Chondrocyte (in vitro differentiated cells): ENCODE measurements around the gene HIRA. TPM values are rescaled to one million over a fixed set of nuclear protein-coding genes. Genes with fewer than 3 reads are reported as not detected.
"Not testable (repeated sequence)": the region's sequence is repeated elsewhere in the genome, so short reads cannot be mapped to it uniquely, and the experiment has no call there.

Source experiments
- DNase-seq: peaks from one replicate; pipeline ENCODE4 v3.0.0; 2021; ENCODE audit warnings: mixed read lengths, low spot score
- H3K27ac Mint-ChIP-seq: one replicate; pipeline ENCODE4 v1.8.0; 2021; ENCODE audit warnings: mild to moderate bottlenecking, moderate library complexity, mixed read lengths; ENCODE audit not compliant: unreplicated experiment
- H3K27me3 Mint-ChIP-seq: 2 replicates; pipeline ENCODE4 v1.8.0; 2021; ENCODE audit warnings: low read depth, mixed read lengths
- H3K36me3 Mint-ChIP-seq: 2 replicates; pipeline ENCODE4 v1.8.0; 2021; ENCODE audit warnings: low read depth, mixed read lengths
- H3K4me1 Mint-ChIP-seq: 2 replicates; pipeline ENCODE4 v1.8.0; 2021; ENCODE audit warnings: low read depth, mild to moderate bottlenecking, mixed read lengths
- H3K4me3 Mint-ChIP-seq: one replicate; pipeline ENCODE4 v1.8.0; 2021; ENCODE audit warnings: mild to moderate bottlenecking, moderate library complexity, mixed read lengths; ENCODE audit not compliant: unreplicated experiment
- H3K9me3 Mint-ChIP-seq: 2 replicates; pipeline ENCODE4 v1.8.0; 2021; ENCODE audit warnings: low read depth, mixed read lengths
- total RNA-seq: library from RNA; stranded (reverse); gene quantifications from 3 replicates; pipeline ENCODE4 v1.2.1, GENCODE V29; 2021
- TF ChIP-seq, protein P1 (sequence below): fragments of 200-600 bp; sonication (generic); IDR thresholded peaks from 2 replicates; pipeline ENCODE4 v1.5.0; 2021; ENCODE audit warnings: antibody characterized with exemption, mild to moderate bottlenecking, moderate library complexity

Gene HIRA
- total RNA-seq, 1 donor from 2014 or later: 31.8 TPM

DNA sequence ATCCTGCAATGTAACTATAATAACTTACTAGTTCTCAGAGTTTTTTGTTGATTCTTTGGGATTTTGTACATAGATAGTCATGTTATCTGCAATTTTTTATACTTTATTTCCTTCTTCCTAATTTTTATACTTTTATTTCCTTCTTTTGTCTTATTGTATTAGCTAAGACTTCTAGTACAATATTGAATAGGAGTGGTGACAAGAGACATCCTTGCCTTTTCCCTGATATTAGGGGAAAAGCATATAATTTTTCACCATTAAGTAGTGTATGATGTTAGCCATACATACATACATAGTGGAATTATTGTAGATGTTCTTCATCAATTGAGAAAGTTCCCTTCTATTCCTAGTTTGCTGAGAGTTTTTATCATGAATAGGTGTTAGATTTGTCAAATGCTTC lies 112.3 kb downstream of the HIRA start:
- H3K4me3 Mint-ChIP-seq: no peak overlapping the region
- no peaks in the 10 kb centered on the region for H3K4me1 Mint-ChIP-seq
- DNase-seq: no peak
- H3K27ac Mint-ChIP-seq: no peak overlapping the region
- H3K27me3 Mint-ChIP-seq: no peaks in the 10 kb centered on the region
- peaks cover 9% of the 10 kb centered on the region for H3K36me3 Mint-ChIP-seq
- peaks cover 21% of the 10 kb centered on the region for H3K9me3 Mint-ChIP-seq
- TF ChIP-seq, protein P1, sequence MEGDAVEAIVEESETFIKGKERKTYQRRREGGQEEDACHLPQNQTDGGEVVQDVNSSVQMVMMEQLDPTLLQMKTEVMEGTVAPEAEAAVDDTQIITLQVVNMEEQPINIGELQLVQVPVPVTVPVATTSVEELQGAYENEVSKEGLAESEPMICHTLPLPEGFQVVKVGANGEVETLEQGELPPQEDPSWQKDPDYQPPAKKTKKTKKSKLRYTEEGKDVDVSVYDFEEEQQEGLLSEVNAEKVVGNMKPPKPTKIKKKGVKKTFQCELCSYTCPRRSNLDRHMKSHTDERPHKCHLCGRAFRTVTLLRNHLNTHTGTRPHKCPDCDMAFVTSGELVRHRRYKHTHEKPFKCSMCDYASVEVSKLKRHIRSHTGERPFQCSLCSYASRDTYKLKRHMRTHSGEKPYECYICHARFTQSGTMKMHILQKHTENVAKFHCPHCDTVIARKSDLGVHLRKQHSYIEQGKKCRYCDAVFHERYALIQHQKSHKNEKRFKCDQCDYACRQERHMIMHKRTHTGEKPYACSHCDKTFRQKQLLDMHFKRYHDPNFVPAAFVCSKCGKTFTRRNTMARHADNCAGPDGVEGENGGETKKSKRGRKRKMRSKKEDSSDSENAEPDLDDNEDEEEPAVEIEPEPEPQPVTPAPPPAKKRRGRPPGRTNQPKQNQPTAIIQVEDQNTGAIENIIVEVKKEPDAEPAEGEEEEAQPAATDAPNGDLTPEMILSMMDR: no peak

DNA sequence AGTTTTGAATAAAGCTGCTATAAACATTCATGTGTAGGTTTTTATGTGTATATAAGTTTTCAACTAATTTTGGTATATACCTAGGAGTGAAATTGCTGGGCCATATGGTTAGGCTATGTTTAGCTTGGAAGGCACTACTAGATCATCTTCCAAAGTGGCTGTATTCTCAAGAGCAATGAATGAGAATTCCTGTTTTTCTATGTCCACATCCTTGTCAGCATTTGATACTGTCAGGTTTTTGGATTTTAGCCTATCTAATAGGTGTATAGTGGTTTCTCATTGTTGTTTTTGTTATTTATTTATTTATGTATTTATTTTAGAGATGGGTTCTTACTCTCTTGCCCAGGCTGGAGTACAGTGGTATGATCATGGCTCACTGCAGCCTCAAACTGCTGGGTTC lies 113.7 kb downstream of the HIRA start:
- H3K27ac Mint-ChIP-seq: no peak overlapping the region
- TF ChIP-seq, protein P1: no peak
- H3K4me1 Mint-ChIP-seq: no peaks in the 10 kb centered on the region
- no peak for DNase-seq
- peaks cover 24% of the 10 kb centered on the region for H3K9me3 Mint-ChIP-seq
- H3K4me3 Mint-ChIP-seq: no peak overlapping the region
- H3K36me3 Mint-ChIP-seq: peaks cover 9% of the 10 kb centered on the region
- no peaks in the 10 kb centered on the region for H3K27me3 Mint-ChIP-seq

DNA sequence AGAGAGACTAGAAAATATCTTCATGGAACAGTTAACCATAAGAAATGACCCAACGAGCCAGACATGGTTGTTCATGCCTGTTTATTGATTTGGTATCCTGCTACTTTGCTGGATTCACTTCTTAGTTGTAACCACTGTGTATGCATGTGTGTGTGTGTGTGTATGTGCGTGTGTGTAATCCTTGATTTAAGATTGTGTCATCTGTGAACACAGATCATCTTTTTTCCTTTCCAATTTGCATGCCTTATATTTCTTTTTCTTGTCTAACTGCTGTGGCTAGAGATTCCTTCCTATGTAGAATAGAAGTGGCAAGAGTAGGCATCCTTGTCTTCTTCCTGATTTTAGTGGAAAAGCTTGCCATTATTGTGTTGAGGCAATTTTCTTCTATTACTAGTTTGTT lies 123.7 kb downstream of the HIRA start:
- no peak for DNase-seq
- no peaks in the 10 kb centered on the region for H3K27me3 Mint-ChIP-seq
- no peaks in the 10 kb centered on the region for H3K4me1 Mint-ChIP-seq
- TF ChIP-seq, protein P1: no peak
- H3K36me3 Mint-ChIP-seq: no peaks in the 10 kb centered on the region
- H3K9me3 Mint-ChIP-seq: no peaks in the 10 kb centered on the region
- H3K27ac Mint-ChIP-seq: no peak overlapping the region
- H3K4me3 Mint-ChIP-seq: no peak overlapping the region

DNA sequence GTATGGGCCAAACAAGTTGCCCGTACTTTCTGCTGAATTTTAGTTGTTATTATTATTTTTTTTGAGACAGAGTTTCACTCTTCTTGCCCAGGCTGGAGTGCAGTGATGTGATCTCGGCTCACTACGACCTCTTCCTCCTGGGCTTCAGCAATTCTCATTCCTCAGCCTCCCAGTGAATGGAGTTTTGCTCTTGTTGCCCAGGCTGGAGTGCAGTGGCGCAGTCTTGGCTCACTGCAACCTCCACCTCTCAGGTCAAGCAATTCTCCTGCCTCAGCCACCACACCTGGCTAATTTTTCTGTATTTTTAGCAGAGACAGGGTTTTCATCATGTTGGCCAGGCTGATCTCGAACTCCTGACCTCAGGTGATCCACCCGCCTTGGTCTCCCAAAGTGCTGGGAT lies 125.0 kb downstream of the HIRA start:
- not testable (repeated sequence) for H3K36me3 Mint-ChIP-seq, H3K27me3 Mint-ChIP-seq, DNase-seq, H3K27ac Mint-ChIP-seq, H3K4me3 Mint-ChIP-seq, H3K9me3 Mint-ChIP-seq, H3K4me1 Mint-ChIP-seq

- H3K36me3 Mint-ChIP-seq: no peaks in the 10 kb centered on the region
- H3K27me3 Mint-ChIP-seq: no peaks in the 10 kb centered on the region
- DNase-seq: no peak
- H3K9me3 Mint-ChIP-seq: no peaks in the 10 kb centered on the region
- H3K4me3 Mint-ChIP-seq: no peak overlapping the region
- TF ChIP-seq, protein P1: no peak
- H3K4me1 Mint-ChIP-seq: no peaks in the 10 kb centered on the region
- H3K27ac Mint-ChIP-seq: no peak overlapping the region
These were observed 127.0 kb downstream of the HIRA start for GRCh38 chr22:19304547-19304946.

- H3K27ac Mint-ChIP-seq: no peak overlapping the region
- TF ChIP-seq, protein P1: no peak
- no peaks in the 10 kb centered on the region for H3K27me3 Mint-ChIP-seq
These were observed 127.7 kb downstream of the HIRA start for GRCh38 chr22:19303785-19304184.

More at GRCh38 chr22:19303785-19304184, 127.7 kb downstream of the HIRA start:
- no peaks in the 10 kb centered on the region for H3K36me3 Mint-ChIP-seq
- no peak overlapping the region for H3K4me3 Mint-ChIP-seq
- DNase-seq: no peak
- no peaks in the 10 kb centered on the region for H3K9me3 Mint-ChIP-seq
- H3K4me1 Mint-ChIP-seq: no peaks in the 10 kb centered on the region
